Stimulated activated CD8-positive, alpha-beta memory T cell treated with anti-CD3 and anti-CD28 coated beads, Interleukin-4, amount 100 ng/mL, for 4 hours (primary cell): Measurements from ENCODE around the gene SUSD1.

Experiments
- DNase-seq, 2 donors: peaks; one replicate each; pipeline ENCODE4 v3.0.0-alpha.2; 2020; ENCODE audit warnings: low read depth in 2 of 2, low spot score in 1 of 2

SUSD1 gene

GRCh38 chr9:111993319-111993718 lies 181.8 kb downstream of the SUSD1 start:
- no peak for DNase-seq

- DNase-seq: no peak
These were observed 182.6 kb downstream of the SUSD1 start for GRCh38 chr9:111992523-111992922.

- no peak for DNase-seq
These were observed 183.9 kb downstream of the SUSD1 start for GRCh38 chr9:111991179-111991578.
